Endothelial cell (in vitro differentiated cells): ENCODE measurements around the gene UGT2A1. TPM values are rescaled to one million over a fixed set of nuclear protein-coding genes. Genes with fewer than 3 reads are reported as not detected.

Experiments
- DNase-seq: peaks from one replicate; pipeline ENCODE4 v3.0.0; 2021; ENCODE audit warnings: low spot score
- H3K27ac Mint-ChIP-seq: one replicate; pipeline ENCODE4 v1.8.0; 2021; ENCODE audit warnings: mixed read lengths, inconsistent platforms; ENCODE audit not compliant: unreplicated experiment
- H3K27me3 Mint-ChIP-seq: one replicate; pipeline ENCODE4 v1.8.0; 2021; ENCODE audit warnings: mild to moderate bottlenecking, moderate library complexity, mixed read lengths, inconsistent platforms; ENCODE audit not compliant: unreplicated experiment
- H3K36me3 Mint-ChIP-seq: one replicate; pipeline ENCODE4 v1.8.0; 2021; ENCODE audit warnings: mild to moderate bottlenecking, low read depth, mixed read lengths, inconsistent platforms; ENCODE audit not compliant: unreplicated experiment
- H3K4me1 Mint-ChIP-seq: one replicate; pipeline ENCODE4 v1.8.0; 2021; ENCODE audit warnings: mild to moderate bottlenecking, mixed read lengths, inconsistent platforms; ENCODE audit not compliant: unreplicated experiment
- H3K4me3 Mint-ChIP-seq: one replicate; pipeline ENCODE4 v1.8.0; 2021; ENCODE audit warnings: mild to moderate bottlenecking, mixed read lengths, inconsistent platforms; ENCODE audit not compliant: unreplicated experiment
- H3K9me3 Mint-ChIP-seq: one replicate; pipeline ENCODE4 v1.8.0; 2021; ENCODE audit warnings: mixed read lengths, inconsistent platforms; ENCODE audit not compliant: unreplicated experiment
- CTCF ChIP-seq: fragments of 200-600 bp; sonication (generic); IDR thresholded peaks from one replicate; pipeline ENCODE4 v1.5.0; 2021; ENCODE audit warnings: antibody characterized with exemption; ENCODE audit not compliant: unreplicated experiment
- total RNA-seq: library from RNA; stranded (reverse); fragmentation: NEBNext Ultra II Directional; extraction: Animal tissue kit (Norgen Biotek cat#: 25700); gene quantifications from one replicate; pipeline ENCODE4 v1.2.1, GENCODE V29; 2021; ENCODE audit not compliant: unreplicated experiment

UGT2A1 gene
- total RNA-seq, 1 donor from 2014 or later = not detected

DNA sequence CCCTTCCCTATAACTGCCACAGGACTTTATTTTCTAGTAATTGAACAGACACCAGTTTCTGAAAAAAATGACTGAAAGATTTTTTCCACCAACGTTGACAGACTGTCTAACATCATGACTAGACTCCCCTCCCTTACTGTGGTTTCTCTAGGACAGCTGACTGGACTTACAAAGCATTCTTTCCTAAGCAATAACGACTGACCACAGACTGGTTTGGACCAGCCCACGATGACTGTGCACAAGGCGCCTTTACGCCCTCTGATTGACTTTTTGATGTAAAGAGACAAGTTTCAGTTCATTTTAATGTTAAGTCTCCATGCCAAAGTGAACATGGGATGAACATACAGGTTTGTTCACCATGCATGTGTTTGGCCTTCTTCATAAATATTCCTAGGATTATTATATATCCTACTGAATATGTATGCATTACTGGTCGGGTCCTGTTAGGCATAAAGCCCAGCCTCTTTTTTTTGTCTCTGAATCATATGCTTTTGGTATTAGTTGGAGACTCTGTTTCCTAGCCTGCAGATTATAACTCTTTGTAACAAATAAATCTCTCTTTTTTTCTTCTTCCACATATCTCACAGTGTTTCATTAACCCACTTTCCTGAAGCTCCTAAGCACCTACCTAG is 106.8 kb downstream of the UGT2A1 start:
- Mint-ChIP-seq H3K27me3 (no peaks in the 10 kb centered on the region), H3K27ac (no peak overlapping the region), H3K4me1 (no peaks in the 10 kb centered on the region), H3K9me3 (no peaks in the 10 kb centered on the region), H3K4me3 (no peak overlapping the region), H3K36me3 (no peaks in the 10 kb centered on the region)
- TF ChIP-seq CTCF = no peak
- no peak for DNase-seq

Other genes with a start within 250 kb of the UGT2A1 start
- not detected for gene UGT2B4, start 157.3 kb downstream of the UGT2A1 start, total RNA-seq
- gene UGT2A2, start 13.6 kb downstream of the UGT2A1 start, total RNA-seq = not detected
- not detected for gene SULT1B1, start 107.4 kb upstream of the UGT2A1 start, total RNA-seq
- not detected for gene SULT1E1, start 206.9 kb upstream of the UGT2A1 start, total RNA-seq